Brain pericyte (primary cell): Measurements from ENCODE around the gene SASS6.

Source experiments
- DNase-seq: peaks from one replicate; pipeline ENCODE4 v3.0.0-alpha.2; 2012; ENCODE audit warnings: low read depth, low spot score

SASS6 gene, protein sequence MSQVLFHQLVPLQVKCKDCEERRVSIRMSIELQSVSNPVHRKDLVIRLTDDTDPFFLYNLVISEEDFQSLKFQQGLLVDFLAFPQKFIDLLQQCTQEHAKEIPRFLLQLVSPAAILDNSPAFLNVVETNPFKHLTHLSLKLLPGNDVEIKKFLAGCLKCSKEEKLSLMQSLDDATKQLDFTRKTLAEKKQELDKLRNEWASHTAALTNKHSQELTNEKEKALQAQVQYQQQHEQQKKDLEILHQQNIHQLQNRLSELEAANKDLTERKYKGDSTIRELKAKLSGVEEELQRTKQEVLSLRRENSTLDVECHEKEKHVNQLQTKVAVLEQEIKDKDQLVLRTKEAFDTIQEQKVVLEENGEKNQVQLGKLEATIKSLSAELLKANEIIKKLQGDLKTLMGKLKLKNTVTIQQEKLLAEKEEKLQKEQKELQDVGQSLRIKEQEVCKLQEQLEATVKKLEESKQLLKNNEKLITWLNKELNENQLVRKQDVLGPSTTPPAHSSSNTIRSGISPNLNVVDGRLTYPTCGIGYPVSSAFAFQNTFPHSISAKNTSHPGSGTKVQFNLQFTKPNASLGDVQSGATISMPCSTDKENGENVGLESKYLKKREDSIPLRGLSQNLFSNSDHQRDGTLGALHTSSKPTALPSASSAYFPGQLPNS

DNA sequence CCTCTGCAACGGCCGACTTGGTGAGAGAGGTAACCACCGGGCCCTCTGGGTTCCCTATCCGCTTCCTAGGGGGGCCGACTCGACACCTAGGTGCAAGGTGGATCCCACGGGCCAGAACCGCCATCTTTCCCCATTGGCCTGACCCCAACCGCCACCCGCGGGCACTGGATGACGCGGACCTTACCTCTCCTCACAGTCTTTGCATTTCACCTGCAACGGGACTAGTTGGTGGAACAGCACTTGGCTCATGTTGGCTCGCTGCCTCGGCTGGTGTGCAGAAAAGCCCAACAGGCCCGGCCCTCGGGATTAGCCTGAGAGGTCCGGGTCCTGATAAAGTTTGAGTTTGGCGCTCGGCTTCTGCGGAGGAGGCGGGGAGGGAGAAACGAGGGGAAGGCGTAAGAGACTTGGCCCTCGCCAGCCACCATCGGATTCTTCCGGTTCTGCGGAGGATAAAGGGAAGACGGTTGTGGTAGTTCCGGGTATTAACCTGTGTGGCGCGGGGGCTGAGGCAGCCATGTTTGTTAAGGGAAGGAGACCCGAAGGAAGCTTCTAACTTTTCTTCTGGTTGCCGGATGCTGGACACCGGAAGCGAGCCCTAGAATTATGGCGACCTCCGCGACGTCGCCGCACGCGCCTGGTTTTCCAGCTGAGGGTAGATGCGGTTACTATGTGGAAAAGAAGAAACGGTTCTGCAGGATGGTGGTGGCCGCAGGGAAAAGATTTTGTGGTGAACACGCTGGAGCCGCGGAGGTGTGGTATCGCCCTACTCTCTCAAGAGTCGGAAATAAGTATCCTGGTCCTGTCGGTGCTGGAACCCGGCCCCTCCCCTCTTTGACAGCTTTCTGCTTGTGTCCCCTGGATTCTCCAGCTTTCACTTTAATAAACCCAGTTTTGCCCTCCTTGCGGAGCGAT lies at the start of gene SASS6, which contains the start of gene TRMT13:
Gene SASS6, minus strand, starts transcription at position 365 of the 912 bp plus-strand sequence. Its CDS starts 116 bp downstream, at position 249.
Gene TRMT13, plus strand, starts transcription at position 598 of the 912 bp plus-strand sequence. Its CDS starts 6 bp downstream, at position 604.
- DNase-seq: peak; percentile 92

DNA sequence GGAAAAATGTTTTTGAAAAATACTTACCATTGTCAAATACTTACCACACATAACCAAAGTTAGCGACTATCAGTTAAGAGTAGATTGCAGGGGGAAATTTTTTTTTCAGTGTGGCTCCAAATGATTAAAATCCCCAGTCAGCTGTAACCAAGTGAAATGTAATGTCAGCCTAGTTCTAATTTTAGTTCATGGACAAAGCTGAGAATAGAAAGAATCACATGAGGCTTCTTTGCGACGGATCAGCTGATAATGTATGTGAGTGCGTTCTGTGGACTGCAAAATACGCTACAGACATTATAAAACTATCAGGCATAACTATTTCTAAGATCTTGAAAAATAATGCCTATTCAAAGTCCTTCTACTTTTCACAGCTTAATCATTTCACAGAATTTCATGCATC lies 45.4 kb upstream of the SASS6 start, which contains the start of gene LRRC39:
Gene LRRC39, minus strand, starts transcription at position 166 of the 400 bp plus-strand sequence. CDS start 9,740 bp downstream, outside the sequence.
- DNase-seq: no peak

- DNase-seq: no peak
Measured at GRCh38 chr1:100177295-100178041, 44.7 kb upstream of the SASS6 start.

- no peak for DNase-seq
Measured at GRCh38 chr1:100168051-100168450, 35.3 kb upstream of the SASS6 start.

DNA sequence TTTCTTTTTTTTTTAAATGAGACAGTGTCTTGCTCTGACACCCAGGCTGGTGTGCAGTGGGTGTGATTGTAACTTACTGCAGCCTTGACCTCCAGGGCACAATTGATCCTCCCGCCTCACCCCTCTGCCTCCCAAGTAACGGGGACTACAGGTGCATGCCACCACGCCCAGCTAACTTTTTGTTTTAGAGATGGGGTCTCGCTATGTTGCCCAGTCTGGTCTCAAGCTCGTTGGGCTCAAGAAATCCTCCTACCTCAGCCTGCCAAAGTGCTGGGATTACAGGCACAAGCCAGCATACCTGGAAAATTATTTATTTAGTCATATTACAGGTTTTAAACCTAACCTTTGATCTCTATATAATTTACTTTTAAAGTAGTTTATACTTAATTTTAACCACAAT lies 32.0 kb upstream of the SASS6 start:
- DNase-seq: no peak

- DNase-seq: peak; percentile 22
Measured at GRCh38 chr1:100164216-100164615, 31.5 kb upstream of the SASS6 start.

- DNase-seq: no peak
Measured at GRCh38 chr1:100162881-100163280, 30.2 kb upstream of the SASS6 start.

DNA sequence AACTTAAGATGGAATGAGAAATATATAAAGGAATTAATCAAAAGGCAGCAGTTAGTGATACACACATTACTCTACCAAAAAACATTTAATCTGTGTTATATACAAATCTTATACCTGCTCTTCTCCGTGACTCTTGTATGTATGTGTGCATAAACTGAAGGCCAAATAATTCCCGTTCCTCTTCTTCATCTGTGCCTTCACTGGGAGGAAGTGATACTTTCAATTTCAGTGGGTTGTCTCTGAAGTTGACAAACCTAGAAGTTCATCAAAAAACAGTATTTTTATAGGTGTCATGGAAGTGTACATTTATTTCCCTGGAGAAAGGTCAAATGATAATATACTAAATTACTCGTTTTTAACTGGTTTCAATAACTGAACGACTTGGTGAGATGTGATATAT lies 19.5 kb upstream of the SASS6 start:
- no peak for DNase-seq

DNA sequence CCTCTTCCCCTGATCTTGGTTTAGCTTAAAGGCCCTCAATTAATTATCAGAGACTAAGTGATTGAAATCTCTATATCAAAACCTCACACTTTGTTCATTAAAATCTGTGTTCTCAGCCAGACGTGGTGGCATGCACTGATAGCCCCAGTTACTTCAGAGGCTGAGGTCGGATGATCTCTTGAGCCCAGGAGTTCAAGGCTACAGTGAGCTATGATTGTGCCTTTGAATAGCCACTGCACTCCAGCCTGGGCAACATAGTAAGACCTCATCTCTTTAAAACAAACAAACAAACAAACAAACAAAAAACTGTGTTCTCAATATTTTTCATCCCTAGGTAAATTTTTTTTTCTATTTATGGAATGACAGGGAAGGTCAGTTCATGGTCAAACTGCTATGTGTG lies 18.9 kb upstream of the SASS6 start:
- DNase-seq: no peak

- DNase-seq: no peak
Measured at GRCh38 chr1:100147875-100148274, 15.1 kb upstream of the SASS6 start.

DNA sequence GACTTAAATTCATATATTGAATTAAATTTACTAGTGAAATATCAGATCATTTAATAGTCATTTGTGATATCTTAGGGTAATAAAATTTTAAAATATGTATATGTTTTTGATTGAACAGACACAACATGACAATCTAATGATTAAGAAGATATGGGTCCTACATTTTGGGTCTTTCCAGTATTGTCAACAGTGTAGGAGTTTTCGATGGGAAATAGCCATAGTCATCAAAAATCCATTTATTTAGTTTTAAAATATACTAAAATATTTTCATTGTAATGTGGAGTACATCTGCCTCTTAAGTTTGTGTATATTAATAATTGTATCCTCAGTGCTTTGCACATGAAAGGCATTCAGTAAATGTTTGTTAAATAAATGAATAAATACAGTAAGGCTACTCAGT lies 14.2 kb upstream of the SASS6 start:
- no peak for DNase-seq

DNA sequence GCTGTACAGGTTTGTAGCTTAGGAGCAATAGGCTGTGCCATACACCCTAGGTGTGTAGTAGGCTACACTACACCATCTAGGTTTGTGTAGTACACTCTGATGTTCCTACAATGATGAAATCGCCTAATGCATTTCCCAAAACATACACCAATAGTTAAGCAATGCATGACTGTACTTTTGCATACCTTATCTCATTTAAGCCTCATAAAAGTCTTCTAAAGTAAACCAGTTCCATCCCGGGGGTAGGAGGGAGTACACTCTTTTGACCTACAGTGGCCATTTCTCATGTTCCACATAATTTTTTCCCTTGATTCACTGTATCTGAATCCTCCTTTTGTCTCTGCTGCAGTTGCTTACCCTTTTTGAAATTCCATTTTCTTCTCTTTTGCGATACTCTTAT lies 12.4 kb upstream of the SASS6 start:
- DNase-seq: no peak

- no peak for DNase-seq
Measured at GRCh38 chr1:100142343-100142742, 9.6 kb upstream of the SASS6 start.

DNA sequence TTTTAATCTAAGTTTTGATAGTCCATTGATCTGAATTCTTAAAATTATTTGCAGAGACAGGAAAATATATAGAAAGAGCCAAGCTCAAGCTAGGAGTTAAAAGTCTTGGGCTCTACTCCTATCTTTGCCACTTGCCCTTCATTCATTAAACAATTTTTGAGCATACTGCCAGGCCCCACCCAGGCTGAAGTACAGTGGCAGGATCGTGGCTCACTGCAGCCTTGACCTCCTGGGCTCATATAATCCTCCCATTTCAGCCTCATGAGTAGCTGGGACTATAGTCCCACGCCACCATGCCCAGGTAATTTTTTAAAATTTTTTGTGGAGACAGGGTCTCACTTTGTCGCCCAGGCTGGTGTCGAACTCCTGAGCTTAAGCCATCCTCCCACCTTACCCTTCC lies 8.5 kb upstream of the SASS6 start:
- DNase-seq: no peak

DNA sequence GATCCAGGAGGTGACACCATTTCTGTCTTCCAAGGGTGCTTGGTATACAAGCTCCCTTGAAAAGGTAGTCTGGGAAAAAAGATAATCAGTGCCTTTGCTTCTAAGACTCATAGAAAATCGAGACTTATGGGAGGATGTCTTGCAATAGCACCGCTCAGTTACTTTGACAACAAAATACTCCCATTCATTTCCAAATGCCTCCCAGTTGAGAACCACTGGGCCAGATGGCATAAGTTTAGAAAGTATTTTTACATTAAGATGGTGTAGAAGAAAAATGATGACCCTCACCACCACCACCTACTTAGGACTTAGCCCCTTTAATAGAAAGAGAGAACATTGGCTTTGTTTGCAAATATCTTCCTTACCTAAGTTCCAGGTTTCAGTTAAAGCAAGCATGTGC lies 4.9 kb upstream of the SASS6 start:
- no peak for DNase-seq

- DNase-seq: no peak
Measured at GRCh38 chr1:100134872-100135271, 2.1 kb upstream of the SASS6 start.

- DNase-seq: no peak
Measured at GRCh38 chr1:100131623-100132022, 1.1 kb downstream of the SASS6 start.

DNA sequence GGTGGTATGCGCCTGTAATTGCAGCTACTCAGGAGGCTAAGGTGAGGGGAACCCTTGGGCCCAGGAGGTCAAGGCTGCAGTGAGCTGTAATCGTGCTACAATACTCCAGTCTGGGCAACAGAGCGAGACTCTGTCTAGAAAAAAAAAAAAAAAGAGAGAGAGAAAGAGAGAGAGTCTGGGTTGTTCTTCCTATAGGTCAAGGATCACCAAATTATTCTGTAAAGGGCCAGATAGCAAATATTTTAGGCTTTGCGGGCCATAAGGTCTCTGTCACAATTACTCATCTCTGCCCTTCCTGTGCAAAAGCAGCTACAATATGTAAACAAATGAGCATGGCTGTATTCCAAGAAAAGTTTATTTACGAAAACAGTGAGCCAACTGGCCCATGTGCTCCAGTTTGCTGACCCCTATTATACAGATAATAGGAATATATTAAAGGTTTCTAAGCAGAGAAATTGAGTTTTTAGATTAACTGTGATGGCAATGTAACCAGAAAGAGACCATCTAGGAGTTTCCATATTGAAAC lies 2.1 kb downstream of the SASS6 start:
- no peak for DNase-seq

DNA sequence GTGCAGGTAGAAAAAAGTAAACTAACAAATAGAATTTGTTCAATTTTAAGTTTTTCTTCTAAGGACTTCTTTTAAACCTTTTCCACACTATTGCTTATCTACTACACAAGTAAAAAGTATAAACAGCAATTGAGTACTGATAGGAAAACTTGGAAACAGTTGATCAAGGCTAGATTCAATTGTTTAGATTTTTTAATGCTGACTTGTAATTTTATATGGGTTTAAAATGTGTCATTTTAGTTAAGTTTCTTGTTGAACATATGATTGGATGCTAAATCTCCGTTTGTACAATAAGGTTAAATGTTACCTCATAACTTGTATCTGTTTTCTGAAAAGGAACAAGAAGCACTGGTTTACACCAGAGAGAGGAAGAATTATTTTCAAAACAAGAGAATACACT lies 5.5 kb downstream of the SASS6 start:
- DNase-seq: no peak

DNA sequence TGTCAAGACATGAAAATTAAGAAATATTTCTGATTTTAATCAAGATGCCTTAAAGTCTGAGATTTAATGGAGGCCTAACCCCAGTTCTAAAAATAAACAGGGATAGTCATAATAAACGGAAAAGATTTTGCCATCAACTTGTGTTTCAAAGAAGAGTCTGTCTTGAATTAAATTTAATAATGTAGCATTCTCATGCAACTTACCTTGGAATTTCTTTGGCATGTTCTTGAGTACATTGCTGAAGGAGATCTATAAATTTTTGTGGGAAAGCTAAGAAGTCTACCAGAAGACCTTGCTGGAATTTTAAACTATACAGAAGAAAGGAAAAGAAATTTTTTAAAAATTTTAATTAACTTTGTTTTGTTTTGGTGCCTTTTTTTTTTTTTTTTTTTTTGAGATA lies 10.6 kb downstream of the SASS6 start:
- DNase-seq: no peak

- no peak for DNase-seq
Measured at GRCh38 chr1:100115524-100115923, 17.2 kb downstream of the SASS6 start.
